NCI-H2171 (cell line): ENCODE data around the gene BCHE.
"Not testable (repeated sequence)": the region's sequence is repeated elsewhere in the genome, so short reads cannot be mapped to it uniquely, and the experiment has no call there.

Experiments
- DNase-seq: peaks from one replicate; lab custom pipeline; 2025; lab: John Stamatoyannopoulos, UW

BCHE gene

DNA sequence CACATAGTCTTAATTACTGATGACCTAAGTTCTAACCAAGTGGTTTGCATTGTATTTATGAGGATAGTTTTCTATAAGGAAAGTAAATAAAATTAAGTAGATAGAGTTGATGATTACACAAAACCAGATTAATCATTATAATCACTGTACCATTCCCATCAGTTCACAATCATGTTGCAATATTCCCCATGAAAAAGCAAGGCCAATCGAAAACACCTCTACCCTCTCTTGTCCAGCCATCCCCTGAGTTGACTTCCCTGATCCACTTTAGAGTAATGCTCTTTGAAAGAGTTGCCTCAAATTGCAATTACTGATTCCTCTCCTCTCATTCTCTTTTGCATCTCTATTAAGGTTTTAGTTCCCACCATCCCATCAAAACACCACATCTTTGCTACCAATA, 21.0 kb downstream of the BCHE start:
- DNase-seq = no peak

DNA sequence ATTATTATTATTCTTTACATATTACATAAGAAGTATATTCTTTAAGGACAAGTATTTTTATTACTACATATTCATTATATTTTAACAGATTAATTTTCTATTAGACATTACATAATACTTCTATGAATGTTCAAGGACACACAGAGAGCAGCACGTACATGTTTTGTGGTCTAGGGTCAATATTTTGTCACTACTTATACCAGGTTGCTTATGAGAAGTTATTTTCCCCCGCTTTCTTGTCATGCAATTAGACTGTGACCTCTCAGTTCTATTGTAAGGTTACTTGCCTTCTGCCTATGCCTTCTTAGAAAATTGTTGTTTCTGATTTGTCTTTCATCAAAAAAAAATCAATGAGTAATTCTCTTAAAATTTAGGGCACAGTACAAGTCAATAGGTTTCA, 21.5 kb downstream of the BCHE start:
- no peak for DNase-seq

DNA sequence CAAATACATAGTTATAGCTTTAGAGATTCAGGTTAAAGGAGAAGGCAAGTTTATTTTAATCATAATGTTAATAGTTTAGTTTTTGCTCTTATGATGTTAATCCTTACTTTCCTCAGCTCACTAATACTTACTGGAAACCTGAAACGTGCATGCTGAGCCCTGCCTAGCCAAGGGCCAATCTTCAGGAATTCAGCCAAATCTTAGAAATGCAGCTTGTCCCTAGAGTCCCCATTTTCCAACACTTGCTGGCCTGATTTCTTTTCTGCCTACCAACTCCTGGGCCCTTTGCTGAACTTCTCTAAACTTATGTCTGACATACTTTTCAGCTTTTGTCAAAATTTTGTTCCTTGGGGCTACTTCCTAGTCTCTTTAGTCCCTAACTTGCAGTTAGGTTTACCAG, 22.8 kb downstream of the BCHE start:
- DNase-seq = no peak

DNA sequence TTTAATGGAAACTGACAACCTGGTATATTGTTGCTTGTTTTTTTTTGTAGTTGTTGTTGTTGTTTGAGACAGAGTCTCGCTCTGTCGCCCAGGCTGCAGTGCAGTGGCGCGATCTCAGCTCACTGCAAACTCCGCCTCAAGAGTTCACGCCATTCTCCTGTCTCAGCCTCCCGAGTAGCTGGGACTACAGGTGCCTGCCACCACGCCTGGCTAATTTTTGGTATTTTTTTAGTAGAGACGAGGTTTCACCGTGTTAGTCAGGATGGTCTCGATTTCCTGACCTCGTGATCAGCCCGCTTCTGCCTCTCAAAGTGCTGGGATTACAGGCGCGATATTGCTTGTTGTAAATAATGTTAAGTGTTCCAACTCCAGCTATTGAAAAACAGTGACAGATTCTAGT, 29.3 kb downstream of the BCHE start:
- not testable (repeated sequence) for DNase-seq

DNA sequence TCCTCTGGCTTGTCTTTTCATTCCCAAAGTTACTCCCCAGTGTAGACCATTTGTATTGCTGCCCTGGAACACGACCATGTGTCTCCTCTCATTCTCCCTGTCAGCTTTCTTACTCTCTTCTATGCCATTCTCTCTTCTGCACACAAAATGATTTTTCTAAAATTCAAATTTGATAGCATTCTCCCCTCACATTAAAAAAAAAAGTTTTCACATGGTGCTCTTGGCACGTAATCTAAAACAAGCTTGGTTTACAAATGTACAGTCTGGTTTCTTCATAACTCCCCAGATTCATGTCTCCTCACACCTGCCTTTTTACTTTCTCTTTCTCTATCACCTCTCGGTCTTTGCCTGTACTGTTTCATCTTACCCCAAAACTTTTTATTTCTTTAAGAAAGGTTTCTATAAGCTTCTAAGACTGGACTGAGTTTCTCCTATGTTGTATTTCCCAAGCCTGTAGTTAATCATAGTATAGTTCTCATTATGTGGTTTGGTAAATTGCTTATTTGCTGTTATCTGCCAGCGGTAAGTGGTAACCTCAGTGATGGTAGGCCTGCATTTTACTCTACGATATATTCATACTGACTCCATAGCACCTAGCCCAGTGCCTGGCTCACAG, 31.2 kb downstream of the BCHE start:
- no peak for DNase-seq

DNA sequence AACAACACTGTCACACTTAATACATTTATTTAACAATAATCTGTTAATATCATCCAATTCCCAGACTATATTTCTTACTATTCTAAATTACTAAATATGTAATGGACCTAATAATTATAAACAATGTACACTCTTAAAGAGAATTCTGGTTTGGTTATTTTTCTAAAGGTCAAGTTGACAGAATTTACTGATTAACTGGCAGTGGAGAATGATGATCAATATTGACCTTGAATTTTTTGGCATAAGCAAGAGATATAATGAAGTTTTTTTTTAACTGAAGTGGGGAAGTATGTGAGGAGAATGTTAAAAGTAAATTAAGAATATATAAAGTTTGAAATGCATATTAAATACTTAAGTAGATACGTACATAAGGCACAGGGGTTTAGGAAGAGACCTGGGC, 33.8 kb downstream of the BCHE start:
- DNase-seq = no peak

DNA sequence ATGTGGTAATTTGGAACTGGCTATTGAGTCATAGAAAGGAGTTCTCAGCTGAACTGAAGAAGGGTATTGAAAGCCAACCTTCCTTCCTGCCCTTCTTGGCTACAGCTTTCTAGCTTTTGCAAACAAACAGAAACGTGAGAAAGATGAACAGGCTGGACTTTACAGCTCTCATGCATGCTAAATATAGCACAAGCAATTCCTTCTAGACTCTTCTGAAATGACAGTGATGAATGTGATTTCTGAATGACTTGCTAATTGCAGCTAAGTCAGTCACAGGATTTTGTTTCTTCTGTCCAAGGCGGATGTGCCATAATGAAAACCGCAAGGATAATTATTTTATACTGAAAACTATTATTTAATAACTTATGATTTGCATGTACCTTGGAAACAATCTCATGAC, 36.3 kb downstream of the BCHE start:
- DNase-seq = no peak

DNA sequence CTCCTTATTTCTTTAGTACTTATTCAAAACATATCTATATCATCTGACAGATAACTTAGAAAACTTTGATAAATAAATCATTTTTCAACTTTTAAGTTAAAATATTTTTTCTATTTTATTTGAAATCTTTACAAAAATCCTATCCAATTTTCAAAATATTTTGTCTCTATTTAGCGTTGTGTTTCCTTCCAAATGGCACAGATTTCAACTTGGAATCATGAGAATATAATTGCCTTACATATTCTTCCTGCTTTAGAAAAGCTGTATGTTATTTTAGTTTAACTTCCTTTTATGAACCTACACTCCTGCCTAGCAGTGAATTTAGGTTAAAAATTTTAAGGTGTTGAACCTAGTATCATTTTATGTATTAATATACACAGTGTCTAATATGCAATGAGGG, 38.2 kb downstream of the BCHE start:
- DNase-seq = no peak

DNA sequence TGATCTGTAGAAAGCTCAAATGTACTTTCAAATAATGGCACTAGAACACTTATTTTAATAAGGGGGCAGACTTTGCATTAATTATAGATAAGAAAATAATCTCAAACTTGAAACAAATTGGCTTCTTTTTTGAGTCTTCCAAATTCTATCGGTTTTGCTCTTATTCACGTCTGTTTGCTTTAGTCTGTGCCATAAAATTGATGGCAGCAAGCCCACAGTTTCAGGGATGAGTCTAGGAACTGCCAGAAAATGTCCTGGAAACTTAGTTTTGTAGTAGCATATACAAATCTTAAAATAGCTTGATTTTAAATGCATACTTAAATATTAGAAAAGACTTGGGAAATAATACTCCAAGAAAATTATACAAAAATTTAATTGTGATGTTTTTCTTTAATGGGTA, 39.7 kb downstream of the BCHE start:
- no peak for DNase-seq

DNA sequence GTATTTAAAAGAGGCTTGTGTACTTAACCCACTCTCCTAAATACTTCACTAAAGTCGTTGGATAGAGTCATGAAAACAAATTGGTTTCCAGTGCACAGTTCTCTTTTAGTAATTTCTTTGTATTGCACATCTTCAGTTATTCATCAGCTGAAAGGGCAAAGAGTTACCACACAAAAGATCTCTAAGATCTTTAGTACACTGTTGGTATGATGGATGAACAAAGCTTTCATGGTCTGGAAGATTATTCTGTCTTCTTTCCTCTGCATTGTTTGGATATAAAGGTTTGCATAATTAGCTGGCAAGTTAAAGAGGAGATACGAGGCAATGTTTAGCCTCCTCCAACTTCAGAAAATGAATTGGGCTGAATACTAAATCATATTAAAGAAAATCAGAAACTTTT, 40.5 kb downstream of the BCHE start:
- DNase-seq = no peak

DNA sequence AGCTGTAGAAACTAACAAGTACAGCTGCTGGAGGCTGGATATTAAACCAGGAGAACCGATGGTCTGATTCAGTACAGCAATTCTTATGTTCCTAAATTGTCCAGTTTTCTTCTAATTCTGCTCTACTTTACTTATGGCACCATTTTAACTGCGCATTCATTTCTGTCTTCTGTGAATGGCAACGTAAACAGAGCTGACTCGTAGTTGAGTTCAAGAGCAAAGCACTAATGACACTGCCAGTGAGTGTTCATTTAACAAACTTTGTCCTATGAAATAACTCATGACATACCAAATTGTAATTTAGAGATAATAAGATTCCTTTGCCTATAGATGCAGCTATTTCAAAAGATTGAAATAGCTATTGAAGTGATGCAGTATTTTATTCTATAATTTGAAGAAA, 48.7 kb downstream of the BCHE start:
- DNase-seq = no peak

DNA sequence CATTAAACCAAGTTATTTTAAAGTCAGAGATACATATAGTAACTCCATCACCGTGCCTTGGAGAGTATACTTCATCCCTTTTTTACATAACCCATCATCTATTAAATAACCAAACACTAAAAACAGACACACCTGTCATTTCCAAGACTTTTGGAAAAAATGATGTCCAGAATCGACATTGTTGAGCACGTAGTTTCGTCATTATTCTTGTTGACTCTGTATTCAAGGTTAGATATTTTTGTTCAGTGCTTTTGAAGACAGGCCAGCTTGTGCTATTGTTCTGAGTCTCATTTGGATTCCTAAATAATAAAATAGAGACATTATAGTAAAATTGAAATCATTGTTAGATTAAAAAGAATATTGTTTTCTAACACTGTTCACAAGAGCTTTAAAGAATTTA, 51.2 kb downstream of the BCHE start:
- DNase-seq = no peak

DNA sequence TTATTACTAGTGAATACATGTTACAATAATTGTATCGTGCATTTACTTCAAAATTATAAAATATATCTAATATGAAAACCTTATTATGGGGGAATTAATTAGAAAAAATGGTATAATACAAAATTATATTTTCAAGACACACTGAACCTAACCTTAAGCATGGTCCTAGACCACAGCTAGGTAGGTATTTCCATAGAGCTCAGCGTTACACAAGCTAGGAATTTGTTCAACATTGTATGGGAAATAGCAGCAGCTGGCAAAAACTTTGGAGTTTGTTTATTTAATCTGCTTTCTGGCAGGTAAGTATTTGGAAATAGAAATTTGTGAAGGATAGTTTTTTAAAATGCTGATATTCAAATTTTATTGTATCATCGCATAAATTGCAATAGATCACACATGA, 52.9 kb downstream of the BCHE start:
- no peak for DNase-seq

DNA sequence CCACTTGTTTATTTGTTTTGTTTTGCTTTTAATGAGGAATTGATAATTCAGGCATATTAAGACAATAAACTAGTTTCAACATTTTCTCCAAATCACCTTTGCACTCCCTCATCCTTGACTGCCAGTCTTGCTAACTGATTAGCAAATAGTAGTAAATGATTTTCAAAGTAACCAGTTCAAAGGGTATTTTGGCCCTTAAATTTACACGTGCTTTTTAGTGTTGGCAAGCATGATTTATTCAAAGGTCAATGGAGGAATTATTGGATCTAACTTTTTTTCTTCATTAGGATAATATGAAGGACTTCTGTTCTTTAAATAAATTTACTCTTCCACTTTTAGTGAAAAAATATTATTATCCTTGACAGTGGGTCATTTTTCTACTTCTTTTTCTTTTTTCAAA, 53.8 kb downstream of the BCHE start:
- no peak for DNase-seq

DNA sequence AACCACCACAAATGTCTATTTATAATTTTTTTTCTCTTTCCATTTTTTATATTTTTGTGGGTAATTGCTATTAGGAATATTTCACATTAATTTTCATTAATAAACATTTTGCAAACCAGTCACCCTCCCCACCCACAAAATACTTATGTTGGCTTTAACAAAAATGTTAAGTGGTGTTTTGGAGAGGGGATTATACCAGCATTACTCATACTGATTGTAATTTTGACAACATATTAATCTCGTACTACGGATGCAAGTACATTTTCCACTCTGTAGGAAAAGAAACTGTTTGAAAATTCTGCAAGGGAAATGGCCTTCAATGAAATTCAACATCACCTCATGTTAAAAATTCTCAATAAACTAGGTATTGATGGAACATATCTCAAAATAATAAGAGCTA, 58.3 kb downstream of the BCHE start:
- DNase-seq = no peak

DNA sequence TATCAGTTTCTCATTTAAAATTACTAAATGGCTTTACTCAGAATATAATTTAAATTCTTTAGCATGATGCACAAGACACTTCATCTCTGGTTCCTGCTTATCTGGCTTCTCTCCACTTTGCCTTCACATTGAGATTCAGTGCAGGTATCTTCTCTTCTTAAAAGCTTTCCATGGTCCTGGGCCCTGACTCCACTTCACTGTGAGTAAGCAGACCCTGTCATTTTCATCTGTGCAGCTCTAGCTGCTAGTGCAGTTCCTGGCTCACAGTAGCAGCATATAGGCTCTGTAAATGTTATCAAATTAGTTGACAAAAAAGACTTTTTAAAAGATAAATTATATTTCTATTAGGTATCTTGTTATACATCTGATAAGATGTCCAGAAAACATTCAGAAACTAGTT, 58.8 kb downstream of the BCHE start:
- DNase-seq = no peak

DNA sequence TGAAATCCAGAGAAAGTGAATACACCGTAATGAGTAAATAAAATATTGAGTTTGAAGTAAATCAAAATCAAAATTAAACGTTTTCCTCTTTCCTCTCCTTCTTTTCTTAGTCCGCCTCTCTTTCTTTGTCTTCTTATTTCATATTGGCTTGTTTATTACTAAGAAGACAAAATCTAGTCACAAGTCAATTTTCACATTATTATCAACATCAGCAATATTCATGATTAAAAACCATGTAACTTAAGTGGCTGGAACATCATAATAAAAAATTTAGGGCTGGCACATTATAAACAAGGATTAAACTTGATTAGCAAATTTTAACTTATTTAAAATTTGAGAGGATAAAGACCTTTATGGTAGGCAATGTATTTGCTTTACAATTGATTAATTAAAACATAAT, 61.4 kb downstream of the BCHE start:
- DNase-seq = no peak

DNA sequence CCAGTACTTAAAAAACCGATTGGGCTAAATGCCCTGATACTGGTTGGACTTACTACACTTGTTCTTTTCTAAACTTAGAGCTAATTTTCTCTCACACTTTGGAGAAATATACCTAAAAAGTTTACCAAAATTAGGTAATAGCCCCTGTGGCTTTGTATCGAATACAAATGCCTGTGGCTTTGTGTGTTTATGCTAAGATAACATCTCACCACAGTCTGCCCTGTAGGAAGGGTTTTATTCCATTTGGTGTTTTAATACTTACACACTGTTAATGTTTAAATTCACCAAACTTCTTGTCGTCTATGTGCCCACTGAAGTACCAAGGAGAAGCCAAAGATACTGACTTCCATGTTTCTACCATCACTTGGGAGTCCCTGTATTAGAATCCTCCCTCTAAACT, 66.4 kb downstream of the BCHE start:
- no peak for DNase-seq

DNA sequence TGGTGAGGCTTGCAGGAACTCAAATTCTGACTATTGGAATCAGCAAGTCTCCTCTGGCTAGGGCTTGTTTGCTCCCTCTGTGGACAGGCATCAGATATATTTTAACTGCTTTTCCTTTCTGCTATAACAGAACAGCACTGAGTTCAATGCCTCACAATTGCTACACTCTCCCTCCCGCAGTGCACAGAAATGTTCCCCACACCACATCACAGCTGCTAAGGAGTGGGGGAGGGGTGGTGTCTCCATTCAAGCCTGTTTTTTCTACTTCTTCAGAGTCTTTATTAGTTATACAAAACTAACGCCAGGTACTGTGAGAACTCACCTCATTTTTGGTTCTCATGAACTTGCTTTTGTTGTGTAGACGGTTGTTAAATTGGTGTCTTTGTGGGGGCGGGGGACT, 68.5 kb downstream of the BCHE start:
- no peak for DNase-seq

DNA sequence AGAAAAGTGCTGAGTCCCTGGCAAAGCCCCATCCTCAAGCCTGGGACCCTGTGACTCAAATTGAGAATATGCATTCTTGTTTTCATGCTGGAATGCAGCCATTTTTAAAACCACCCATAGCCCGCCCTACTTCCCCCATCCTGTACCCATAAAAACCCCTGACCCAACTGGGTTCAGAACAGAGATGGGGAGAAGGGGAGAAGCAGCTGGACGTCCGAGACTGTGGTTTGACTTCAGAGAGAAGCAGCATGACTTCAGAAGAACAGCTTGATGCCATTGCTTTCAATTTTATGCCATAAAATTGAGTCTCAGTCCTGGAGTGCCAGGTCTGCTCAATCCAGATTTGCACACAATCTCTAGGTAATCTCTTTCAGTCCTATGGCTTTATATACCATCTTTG, 78.2 kb downstream of the BCHE start:
- DNase-seq = no peak

DNA sequence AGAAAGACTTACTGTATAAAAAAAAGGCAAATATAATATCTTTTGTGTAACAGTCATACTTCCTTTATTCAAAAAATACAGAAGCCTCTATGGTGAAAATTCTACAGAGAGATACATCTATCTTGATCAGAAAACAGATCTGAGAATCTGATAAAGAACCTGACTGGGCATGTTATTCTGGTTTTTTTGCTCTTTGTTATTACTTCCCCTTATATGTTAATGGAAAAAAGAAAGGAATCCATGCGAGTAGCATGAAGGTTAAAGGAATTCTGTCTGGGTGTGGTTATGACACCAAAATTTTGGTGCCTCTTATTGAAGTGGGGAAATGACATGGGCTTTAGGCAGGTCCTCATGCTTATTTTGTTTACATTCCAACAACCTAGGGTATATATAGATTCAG, 81.7 kb downstream of the BCHE start:
- no peak for DNase-seq

DNA sequence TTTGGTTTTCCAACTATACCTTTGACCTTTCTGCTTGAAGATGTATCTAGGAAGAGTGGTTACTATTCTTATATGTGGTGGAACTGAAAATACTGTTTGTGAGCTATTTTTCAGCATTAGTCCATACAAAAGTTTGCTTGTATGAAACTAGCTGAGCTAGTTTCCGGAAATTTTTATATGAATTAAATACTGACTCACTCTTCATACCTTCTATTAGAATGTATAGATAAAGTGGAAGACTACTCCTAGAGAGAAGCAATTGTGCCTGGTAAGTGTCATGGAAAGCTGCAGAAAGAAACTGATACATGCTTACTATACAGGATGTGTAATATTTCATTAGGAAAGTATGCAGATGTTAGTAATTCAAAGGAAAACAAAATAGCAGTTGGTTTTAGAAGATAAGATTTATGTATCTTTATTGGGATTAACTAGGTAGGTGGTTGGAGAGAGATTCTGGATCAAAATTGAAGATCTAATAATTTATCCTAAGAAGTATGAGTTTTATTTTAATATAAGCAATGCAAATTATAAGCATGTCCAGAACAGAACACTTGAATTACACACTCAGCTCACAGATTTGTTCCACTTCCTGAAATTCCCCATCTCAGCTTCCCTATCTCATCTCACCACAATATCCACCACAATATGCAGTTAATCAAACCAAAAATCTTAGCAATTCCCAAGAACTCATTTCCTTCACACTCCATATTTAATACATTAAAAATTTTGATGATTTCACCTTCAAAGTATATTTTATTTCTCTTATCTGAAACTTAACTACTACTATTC, 82.8 kb downstream of the BCHE start:
- no peak for DNase-seq

DNA sequence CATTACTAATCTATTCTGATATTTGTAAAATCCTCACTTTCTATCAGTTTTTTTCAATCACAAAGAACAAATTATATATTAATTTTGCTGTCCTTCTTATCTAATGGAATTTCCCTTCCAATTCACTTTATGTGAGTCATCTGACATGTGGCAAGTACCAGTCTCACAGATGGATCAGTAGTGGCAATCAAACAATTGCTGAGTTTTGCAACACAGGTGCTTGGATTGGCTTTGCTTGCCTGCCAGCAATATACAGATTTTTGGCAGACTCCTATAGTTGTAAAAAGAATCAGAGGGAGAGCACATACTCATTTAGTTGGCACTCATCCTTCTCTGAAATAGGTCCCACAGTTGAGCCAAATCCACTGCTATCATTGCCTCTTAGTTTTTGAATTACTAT, 83.7 kb downstream of the BCHE start:
- DNase-seq = no peak

DNA sequence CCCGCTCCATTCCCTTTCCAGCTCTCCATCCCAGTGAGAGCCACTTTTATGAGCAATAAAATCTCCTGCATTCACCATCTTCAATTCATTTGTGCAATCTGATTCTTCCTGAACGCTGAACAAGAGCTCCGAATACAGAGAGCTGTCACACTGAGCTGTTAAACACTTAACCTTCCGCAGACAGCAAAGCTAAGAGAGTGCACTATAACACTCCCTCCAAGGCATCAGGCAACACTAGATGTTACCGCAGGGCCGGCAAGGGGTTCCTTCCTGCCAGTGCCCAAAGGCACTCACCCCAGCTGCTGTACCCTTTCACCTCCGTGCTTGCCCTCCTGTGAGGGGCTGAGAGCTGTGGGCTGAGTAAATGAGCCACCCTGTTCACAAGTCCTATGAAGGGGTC, 85.6 kb downstream of the BCHE start:
- DNase-seq = no peak
